HG03342 (cell line): ENCODE results near the gene OR1J1.

Source experiments
- ATAC-seq: cut with Tn5 transposase; IDR thresholded peaks from one replicate; pipeline ENCODE4 v1.9.1; 2021; ENCODE audit warnings: mild to moderate bottlenecking, moderate library complexity; ENCODE audit not compliant: unreplicated experiment

The OR1J1 gene

DNA sequence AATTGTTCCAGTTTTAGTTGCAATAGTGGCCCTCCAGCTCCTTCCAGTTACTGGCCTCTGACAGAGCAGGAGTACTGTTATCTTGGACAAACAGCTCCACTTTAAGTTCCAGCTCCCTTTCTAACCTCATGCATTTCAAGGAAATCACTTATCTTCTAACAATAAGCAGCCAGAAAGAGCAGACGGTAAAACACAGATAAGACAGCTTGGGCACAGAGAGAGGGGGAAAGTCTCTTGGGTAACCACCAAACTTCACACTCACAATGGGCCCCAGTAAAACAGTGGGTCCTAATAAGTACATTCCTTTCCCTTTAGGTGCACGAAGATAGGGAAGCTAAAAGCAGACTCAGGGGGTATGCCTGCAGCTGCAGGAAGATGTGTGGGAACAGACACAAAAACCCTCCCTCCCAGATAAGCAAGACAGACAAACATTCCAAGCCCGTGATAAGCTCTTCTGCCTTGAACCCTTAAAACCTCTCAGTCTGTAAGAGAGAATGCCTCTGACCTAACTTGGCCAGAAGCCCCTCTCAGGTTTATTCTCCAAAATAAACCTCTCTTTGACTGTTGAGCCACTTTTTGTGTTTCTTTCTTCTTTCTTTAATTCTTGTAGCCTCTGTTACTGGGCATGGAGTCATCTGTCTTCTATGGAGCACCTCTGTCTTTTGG is 30.8 kb downstream of the OR1J1 start:
- no peak for ATAC-seq

DNA sequence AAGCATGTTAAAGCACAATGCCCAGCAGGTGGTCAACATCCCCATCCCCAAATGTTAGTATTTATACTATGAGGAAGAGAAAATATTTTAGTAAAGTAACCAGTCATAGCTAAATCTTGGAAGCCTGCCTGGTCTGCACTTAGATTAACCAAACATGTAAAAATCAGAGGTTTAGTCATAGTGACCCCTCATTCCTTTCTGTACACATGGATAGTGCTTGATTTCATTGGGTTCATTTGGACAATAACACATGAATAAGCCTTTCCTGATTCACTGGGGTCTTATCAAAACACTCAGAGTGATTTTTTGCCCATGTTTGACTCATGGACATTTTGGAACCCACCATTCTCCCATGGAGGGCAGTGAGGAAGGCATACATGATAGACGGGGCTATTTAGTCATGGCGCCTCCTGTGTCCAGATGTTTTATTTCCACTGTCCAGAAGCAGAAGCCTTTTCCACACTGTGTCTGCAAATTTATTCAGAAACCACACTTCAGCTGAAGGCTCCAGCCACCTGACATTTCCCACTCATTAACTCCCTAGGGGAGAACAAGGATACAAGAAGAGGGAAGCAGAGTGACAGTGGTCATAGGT is 32.5 kb downstream of the OR1J1 start:
- no peak for ATAC-seq

DNA sequence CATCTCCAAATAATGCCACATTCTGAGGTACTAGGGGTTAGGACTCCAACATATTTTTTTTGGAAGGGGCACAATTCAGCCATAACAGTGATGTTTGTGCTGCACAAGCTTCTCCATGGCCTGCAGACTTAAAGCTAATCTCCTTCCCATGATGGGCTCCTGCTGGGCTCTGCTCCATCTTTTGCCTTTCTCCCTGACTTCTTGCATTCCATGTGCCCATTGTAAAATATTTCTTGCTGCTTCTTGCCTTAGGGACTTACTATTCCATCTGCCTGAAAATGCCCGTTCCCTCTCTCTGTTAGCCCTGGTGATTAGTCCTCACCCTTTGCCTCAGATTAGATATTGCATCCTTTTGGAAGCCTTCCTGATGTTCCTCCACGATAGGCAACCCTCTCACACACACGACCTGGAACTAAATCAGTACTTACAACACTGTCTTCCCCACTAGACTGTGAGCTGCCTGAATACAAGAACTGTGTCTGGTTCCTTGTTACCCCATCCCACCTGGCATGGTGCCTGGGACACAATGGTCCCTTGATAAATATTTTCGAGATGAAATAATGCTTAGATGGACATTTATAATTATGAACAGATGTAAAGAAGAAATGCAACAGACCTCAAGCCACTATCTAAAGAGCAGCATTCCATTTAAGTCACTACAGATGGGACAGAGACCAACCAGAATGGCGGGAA is 33.5 kb downstream of the OR1J1 start:
- ATAC-seq, result no peak

DNA sequence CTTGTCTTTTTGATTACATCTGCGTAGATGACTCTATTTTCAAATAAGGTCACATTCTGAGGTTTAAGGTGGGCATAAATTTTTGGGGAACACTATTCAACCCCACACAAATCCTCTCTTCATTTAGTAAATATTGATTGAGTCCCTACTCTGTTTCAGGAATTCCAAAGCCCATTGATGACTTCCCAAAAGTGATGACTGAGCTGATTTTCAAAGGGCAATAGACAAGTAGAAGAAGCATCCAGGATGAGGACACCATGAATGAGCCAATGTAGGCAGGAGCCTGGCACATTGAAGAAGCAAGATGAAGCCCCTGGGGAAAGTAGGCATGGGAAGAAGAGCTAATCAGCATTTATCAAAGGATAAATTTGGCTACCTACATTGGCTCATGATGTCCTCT is 35.2 kb downstream of the OR1J1 start:
- ATAC-seq, result no peak
